HG02571 (cell line): ENCODE measurements around the gene SLCO3A1.

ENCODE experiments used
- ATAC-seq: cut with Tn5 transposase; IDR thresholded peaks from one replicate; pipeline ENCODE4 v1.9.1; 2021; ENCODE audit warnings: mild to moderate bottlenecking, moderate library complexity; ENCODE audit not compliant: unreplicated experiment

Gene SLCO3A1

GRCh38 chr15:91936927-91937326 is 83.4 kb downstream of the SLCO3A1 start:
- no peak for ATAC-seq

- ATAC-seq = no peak
Observed at GRCh38 chr15:91938136-91938535, 84.6 kb downstream of the SLCO3A1 start.

- ATAC-seq = no peak
Observed at GRCh38 chr15:91939403-91939831, 85.9 kb downstream of the SLCO3A1 start.

- no peak for ATAC-seq
Observed at GRCh38 chr15:91940496-91941381, 87.2 kb downstream of the SLCO3A1 start.

GRCh38 chr15:91941871-91942658 is 88.6 kb downstream of the SLCO3A1 start:
- ATAC-seq = no peak

GRCh38 chr15:91942720-91943394 is 89.3 kb downstream of the SLCO3A1 start:
- no peak for ATAC-seq

- ATAC-seq = no peak
Observed at GRCh38 chr15:91944331-91944730, 90.8 kb downstream of the SLCO3A1 start.

- ATAC-seq = no peak
Observed at GRCh38 chr15:91945385-91945784, 91.9 kb downstream of the SLCO3A1 start.

- no peak for ATAC-seq
Observed at GRCh38 chr15:91946075-91946474, 92.6 kb downstream of the SLCO3A1 start.

- ATAC-seq = no peak
Observed at GRCh38 chr15:91946581-91947292, 93.2 kb downstream of the SLCO3A1 start.

- no peak for ATAC-seq
Observed at GRCh38 chr15:91947293-91947679, 93.8 kb downstream of the SLCO3A1 start.

- no peak for ATAC-seq
Observed at GRCh38 chr15:91947683-91948608, 94.4 kb downstream of the SLCO3A1 start.

- ATAC-seq = no peak
Observed at GRCh38 chr15:91949361-91949760, 95.9 kb downstream of the SLCO3A1 start.

GRCh38 chr15:91950054-91950453 is 96.5 kb downstream of the SLCO3A1 start:
- ATAC-seq = no peak

- no peak for ATAC-seq
Observed at GRCh38 chr15:91950631-91951329, 97.3 kb downstream of the SLCO3A1 start.

GRCh38 chr15:91952216-91952615 is 98.7 kb downstream of the SLCO3A1 start:
- no peak for ATAC-seq

GRCh38 chr15:91953432-91953831 is 99.9 kb downstream of the SLCO3A1 start:
- ATAC-seq = no peak

- ATAC-seq = no peak
Observed at GRCh38 chr15:91954292-91954691, 100.8 kb downstream of the SLCO3A1 start.
